HG03196 (cell line): ENCODE results near the gene GALNT2.

Source experiments
- ATAC-seq: cut with Tn5 transposase; IDR thresholded peaks from one replicate; pipeline ENCODE4 v1.9.1; 2021; ENCODE audit not compliant: unreplicated experiment

GALNT2 gene

DNA sequence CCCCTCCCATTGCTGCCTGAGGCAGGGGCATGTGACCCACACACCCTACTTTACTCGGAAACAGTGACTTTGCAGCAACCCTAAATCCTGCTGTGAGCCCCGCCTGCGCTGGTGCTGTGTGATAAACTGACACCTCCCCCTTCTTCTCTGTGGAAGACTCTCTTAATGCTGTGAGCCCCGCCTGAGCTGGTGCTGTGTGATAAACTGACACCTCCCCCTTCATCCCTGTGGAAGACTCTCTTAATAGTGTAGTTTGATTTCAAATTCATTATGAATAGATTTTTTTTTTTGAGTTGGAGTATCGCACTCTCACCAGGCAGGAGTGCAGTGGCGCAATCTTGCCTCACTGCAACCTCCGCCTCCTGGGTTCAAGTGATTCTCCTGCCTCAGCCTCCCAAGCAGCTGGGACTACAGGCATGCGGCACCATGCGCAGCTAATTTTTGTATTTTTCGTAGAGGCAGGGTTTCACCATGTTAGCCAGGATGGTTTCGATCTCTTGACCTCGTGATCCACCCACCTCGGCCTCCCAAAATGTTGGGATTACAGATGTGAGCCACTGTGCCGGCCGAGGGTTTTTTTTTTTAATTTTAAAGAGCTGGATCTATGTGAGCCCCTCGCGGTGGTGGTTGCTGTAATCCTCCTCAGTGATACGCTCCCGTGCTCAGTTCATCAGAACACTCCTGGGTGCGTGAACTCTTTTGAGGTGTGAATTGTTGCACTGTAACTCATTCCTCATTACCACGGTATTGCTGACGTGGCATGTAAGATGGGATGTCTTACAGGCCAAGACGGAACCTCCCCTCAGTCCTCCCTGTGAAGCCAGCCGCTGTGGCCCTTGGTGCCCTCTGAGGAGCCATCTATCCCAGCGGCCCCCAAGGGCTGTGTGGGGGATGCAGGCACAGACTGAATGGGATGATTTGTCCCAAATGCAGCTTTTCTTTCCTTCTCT is 60.3 kb downstream of the GALNT2 start:
- ATAC-seq: no peak

DNA sequence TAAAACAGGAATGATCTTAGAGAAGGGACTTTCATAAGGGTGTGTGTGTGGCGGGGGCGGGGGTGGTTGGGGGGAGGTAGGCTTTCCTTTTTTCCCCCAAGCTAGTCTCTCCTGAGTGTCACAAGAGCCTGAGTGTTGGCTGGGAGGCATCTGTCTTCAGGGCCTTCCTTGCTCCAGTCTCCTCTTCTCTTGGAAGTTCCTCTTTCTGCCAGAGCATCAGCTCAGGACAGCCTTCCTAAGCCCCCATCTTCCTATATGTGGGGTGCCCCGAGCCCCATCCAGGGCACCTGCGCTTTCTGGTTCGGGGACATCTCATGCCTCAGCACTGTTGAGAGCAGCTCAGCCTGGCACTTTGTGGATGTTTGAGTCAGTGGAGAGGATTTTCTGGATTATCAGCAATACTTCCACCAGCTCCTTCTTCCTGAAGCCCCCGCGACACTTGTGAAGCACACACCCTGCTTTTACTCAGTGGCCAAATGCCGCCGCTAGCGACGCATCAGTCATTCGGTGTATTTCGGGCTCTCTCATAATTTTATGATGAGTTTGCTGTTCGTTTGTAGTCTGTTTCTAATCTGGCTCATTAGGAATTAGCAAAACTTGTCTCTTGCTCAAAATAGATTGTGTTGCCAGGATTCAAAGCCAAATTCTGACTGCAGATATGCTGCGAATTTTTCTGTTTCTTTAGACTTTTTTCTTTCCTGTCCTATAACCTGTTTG is 61.7 kb downstream of the GALNT2 start:
- ATAC-seq: no peak

DNA sequence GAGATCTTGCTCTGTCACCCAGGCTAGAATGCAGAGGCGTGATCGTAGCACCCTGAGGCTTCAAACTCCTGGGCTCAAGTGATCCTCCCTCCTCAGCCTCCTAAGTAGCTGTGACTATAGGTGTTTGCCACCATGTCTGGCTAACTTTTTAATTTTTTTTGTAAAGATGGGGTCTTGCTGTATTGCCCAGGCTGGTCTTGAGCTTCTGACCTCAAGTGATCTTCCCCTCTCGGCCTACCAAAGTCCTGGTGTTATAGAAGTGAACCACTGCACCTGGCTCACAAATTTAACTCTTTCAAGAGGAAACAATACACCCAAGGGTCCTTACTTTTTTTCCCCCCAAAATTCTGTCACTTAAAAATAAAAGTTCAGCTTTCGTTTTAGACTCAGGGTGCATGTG is 62.3 kb downstream of the GALNT2 start:
- no peak for ATAC-seq

DNA sequence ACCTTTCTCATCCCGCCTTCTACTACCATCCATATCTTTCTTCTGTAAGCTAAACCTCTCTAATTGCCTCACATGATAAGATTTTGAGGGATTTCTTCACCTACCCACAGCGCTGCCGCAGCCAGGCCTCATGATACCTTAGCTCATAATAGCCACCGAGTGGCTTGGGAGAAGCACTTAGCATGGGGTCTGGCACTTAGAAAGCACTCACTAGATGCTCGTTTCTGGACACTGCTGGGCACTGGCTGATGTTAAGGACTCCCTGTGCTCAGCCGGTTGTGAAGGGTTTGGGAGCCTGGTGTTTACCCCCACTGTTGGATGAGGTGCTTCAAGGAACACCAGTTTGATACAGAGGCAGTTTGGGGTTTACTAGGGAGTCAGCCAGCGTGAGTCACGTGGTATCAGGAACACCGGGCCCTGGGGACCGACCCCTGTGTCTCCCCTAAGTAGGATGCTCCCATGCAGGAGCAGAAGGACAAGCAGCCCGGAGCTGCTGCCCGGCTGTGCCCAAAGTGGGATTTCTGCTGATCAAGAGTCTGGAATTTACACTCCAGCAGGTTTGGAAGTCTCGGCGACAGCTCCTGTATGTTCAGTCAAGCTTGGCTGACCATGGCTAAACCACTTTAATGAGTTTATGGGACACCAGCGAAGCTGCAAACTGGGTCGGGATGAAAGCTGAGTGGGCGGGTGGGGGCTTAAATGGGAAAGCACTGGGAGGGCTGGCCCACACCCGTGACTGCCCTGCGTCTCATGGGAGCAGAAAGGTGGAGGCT is 63.3 kb downstream of the GALNT2 start:
- ATAC-seq: no peak

DNA sequence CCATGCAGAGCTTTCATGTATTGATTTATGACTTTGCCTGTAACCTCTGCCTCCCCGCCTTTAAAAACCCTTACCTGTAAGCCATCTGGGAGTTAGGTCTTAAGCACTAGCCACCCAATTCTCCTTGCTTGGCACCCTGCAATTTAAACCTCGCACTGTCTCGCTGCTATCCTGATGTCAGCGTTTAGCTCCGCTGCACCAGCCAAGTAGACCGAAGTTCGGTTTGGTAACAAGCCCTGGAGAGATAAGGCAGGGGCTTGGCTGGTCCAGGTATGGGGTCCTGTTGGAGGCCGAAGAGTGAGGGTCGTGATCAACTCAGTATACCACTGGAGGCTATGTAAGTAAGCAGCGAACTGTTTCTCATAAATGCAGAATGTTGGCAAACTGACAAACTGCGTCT is 64.4 kb downstream of the GALNT2 start:
- no peak for ATAC-seq

DNA sequence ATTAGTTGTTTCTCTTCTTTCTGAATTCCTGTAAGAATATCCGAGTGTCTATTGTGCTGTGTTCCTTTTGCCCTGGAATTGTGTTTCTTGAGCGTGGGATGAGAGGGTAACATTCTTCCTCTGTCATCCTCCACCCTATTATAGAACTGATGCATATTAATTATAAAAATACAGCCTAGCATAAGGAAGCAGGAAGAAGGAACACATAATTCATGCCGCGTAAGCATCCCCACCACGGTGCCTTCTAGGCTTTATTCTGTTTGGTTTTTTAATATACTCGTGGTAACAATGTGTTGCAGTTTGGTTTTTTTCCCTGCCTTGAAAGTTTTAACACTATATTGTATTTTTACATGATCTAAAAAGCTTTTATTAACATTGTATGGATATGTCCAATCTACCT is 65.7 kb downstream of the GALNT2 start:
- no peak for ATAC-seq

DNA sequence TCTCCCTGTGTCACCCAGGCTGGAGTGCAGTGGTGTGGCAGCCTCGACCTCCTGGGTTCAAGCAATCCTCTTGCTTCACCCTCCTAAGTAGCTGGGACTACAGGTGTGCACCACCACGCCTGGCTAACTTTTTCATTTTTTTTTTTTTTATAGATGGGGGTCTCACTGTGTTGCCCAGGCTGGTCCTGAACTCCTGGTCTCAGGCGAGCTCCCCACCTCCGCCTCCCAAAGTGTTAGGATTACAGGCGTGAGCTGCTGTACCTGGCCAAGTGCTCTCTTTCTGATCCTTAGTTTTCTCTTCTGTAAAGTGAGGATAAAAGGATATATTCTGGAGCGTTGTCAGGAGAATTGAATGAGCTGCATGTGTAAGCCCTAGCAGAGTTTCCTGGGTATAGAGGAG is 68.7 kb downstream of the GALNT2 start:
- no peak for ATAC-seq

DNA sequence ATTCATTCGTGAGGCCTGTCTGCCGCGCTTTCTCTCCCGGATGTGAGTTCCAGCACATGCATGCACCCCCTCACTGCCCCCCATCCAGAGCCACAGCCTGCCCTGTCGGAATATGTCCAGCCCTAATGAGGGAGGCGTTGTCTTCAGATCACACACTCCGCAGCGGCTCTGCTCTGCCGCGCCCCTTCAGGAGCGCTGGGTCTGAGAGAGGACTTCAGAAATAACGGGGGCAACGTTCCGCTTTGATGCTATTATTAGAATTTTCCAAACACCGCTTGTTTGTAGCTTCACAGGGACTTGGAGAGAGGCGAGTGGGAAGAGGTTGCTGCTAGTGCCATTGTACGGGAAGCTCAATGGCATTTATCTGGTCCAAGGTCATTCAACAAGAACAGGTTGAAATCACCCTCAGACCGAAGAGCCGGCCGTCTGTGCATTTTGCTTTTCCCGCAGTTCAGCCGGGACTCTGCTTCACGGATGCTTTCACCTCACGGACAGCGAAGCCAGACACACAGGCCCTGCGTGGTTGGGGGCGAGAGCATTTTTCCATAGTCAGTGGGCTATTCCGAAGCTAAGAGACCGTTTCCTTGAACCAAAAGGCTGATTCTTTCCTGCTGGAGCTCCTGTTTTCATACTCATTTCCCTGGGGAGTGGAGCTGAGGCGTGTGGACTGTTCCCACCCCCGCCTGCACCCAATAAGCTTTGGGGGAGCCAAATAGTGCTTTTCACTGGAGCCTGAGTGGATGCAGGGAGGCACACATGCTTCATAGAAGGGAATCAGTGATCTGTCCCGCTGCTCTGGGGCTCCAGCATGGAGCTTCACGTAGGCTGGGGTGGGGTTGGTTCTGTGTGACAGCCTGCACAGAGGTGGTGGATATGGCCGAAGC is 69.7 kb downstream of the GALNT2 start:
- no peak for ATAC-seq

DNA sequence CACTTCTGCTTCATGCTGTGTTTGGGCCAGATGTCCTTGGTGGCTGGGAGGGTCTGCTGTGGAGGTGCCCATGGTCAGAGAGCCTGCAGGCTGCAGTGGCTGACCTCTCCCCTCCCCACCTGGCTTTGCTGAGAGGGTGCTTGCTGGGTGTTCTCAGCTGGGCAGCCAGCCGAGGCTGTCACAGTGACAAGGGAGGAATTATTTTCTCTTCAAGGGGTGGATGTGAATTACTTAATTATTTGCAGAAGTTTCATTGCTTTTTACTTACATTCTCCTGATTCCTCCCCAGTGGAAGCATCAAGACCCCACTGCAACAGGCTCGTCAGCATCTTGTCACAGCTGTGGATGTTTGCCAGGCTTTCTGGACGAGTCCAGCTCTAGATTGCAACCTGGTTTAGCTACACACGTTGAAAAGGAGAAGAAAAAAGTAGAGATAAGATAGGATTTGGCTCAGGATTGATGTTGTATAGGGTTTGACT is 70.3 kb downstream of the GALNT2 start:
- no peak for ATAC-seq

DNA sequence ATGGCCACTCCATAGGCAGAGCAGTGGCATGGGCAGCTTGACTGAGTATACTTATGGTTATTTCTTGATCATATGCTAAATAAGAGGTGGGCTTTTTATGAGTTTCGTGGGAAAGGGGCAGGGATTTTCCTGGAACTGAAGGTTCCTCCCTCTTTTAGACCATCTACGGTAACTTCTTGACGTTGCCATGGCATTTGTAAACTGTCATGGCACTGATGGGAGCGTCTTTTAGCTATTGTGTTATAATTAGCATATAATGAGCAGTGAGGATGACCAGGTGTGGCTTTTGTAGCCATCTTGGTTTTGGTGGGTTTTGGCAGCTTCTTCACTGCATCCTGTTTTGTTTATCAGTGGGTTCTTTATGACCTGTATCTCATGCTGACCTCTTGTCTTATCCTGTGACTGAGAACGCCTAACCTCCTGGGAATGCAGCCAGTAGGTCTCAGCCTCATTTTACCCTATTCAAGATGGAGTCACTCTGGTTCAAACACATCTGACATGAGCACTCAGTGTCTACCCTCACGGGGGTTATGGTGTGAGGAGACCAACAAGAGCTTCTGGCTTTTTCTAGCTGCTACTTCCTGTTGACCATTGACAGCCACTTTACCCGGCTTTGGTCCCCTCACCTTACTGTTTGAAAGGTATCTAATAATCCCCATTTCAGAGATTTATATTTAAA is 71.7 kb downstream of the GALNT2 start:
- ATAC-seq: no peak

DNA sequence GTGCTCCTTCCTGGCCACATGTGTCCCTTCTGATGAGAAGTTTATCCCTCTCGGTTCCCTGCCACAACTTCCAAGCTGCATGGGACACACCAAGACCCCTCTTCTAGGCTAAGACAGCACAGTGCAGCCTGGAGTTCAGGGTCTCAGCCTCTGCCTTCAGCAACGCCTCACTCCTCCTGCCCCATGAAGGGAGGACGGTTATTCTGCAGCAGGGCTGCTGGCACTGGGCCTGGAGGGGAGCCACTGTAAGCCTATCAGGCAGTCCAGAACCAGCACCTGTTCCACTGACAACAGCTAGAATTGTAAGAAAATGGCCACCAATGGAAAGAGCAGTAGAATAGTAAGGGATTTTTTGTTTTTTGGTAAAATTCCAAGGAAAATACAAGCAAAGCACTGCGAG is 72.3 kb downstream of the GALNT2 start:
- no peak for ATAC-seq

DNA sequence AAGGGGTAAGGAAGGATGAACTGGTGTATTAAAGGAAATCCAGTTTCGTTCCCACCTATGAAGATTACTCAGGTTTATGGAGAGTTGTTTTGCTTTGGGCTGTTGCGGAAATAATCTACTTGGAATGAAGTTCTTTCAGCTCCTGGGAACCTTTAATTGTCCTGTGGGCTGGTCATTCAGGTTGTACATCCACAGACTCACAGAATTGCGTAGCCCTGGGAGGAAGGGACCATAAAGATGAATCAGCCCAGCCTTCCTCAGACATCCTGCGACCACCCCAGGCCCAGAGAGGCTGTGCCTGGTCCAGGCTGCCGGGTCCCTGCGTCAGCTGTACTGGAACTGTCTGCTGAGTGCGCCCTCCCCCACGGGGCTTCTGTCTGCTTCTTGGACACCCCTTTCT is 72.7 kb downstream of the GALNT2 start:
- ATAC-seq: no peak

DNA sequence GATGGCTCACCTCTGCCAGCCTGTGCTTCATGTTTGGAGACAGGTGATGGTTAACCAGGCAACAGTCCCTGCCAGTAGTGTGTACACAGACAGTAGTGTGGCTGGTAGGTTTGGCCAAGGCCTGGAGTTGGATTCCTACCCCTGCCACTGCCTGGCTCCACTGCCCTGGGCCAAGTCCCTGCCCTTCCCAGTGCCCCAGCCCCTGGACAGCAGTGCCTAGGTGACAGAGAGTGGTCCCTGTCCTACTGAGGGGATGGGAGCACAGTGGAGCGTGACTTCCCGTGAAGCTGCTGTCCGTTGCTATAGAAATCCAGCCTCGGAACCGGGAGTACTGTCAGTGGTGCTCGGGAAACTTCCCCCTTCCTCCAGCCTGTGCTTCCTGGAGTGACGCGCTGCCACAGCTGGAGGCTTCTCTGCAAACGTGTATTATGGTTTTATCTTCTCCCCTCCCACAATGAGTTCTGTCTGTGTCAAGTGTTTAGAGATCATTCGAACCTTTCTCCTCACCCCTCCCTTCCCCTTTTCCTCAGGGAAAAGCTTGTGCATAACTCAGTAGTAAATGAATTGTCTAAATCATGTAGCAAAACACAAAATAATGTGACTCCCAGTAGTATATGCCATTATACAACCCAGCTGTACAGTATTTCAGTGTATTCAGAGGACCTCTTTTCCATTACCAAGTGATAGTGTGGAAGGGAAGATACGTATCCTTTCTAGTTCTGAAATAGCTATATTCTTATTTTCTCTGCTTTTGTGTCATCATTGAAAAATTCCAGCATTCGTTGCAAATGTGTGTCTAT is 73.4 kb downstream of the GALNT2 start:
- no peak for ATAC-seq

DNA sequence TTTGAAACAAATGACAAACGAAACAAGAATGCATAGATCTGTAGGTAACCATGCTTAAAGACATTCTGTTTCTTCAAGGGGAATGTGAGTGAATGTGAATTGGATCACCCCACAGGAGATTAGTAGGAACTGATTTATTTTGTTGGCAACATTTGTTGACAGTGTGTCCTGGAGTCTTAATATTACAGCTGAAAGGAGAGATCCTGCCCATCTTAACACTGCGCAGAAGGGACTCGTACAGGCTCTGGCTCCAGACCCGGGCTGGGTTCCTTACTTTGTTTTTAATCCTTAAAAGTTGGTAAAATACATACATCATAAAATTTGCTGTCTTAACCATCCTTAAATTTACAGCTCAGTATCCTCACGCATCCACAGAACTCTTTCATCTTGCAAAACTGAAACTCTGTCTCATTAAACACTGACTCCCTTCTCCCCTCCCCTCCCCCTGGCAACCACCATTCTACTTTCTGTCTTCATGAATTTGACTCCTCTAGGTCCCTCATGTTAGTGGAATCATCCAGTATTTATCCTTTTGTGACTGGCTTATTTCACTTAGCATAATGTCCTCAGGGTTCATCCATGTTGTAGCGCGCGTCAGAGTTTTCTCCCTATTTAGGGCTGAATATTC is 74.1 kb downstream of the GALNT2 start:
- no peak for ATAC-seq

DNA sequence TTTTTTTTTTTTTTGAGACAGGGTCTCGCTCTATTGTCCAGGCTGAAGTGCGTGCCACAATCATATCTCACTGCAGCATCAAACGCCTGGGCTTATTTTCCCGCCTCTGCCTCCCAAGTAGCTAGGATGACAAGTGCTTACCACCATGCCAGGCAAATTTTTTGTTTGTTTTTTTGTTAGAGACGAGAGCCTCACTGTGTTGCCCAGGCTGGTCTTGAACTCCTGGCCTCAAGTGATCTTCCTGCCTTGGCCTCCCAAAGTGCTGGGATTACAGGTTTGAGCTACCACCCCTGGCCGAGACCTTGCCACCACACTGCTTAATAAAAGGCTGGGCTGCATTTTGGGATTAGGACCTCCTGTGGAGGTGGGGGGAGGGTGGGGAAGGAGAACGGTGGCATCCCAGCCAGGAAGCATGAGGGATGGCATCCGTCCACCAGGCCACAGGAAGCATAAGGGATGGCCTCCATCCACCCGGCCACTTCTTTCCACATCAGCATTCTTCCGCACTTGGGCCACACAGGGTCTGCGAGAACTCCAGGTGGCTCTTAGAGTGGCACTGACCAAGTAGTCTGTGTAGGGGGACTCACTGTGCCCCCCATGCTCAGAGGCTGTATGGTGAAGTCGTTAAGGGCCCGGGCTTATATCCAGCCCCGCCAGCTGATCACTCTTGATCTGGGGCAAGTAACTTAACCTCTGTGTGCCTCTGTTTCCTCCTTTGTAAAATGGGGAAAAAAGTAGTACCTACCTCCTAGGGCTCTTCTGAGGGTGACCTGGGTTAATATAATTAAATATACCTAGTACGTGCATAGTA is 75.0 kb downstream of the GALNT2 start:
- ATAC-seq: no peak

DNA sequence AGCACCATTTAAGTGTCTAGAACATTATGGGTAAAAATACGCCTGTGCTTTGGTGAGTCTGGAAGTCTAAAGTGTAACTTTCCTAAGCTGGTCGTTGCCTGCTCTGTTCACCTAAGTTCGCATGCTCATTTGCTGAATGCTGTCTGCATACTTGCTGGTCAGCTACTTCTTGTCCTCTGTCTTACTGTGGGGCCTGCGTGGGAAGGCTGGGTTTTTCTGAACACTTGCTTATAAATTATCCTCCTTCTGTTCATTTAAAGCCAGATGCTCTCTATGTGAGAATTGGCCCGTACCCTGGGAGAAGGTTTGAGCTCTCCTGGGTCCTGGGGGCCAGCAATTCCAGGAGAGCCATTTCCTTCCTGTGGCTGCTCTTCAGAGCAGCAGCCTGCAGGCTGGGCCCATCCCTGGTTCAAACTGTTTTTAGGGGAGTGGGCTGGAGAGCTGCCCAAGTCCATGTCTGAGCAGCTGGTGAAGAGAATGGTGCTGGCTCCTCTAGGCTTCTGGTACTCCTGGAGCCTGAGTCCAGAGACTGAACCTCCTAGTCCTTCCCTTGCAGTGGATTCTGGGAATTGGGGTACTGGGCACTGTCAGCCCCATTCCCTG is 75.7 kb downstream of the GALNT2 start:
- no peak for ATAC-seq

DNA sequence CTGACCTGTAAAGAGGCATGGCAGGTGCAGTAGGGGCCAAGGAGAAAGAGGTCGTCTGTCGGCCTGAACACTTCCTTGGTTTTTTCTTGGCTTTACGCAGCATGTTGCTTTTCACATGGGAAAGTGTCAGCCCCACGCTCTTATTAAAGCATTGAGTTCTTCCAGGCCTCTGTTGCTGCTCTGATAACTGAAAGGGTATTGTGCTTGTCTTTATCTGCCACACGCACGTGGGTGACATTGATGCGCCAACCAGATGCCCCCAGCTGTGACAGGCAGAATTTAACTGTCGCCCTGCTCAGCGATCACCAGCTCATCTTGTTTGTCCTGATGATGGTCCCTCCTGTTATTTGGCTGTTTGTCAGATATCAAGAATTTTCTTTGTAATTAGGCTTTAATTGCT is 76.5 kb downstream of the GALNT2 start:
- ATAC-seq: no peak
